Stimulated activated CD4-positive, alpha-beta T cell treated with anti-CD3 and anti-CD28 coated beads, Interleukin-1b, Interleukin-23, amount 100 ng/mL, for 1 hour (primary cell): Measurements from ENCODE around the gene ELP1.
"Not testable (repeated sequence)": the region's sequence is repeated elsewhere in the genome, so short reads cannot be mapped to it uniquely, and the experiment has no call there.

Experiments used
- DNase-seq, 2 donors: peaks; one replicate each; pipeline ENCODE4 v3.0.0-alpha.2; 2020; ENCODE audit warnings: low read depth in 2 of 2

The ELP1 gene

GRCh38 chr9:108933718-108934322 is at the start of gene ELP1:
ELP1 (minus strand) TSS chr9:108934124; CDS start chr9:108931146, 2,978 bp downstream.
- peak; percentile 78 to 86 for DNase-seq

GRCh38 chr9:108980893-108981292 is 47.0 kb upstream of the ELP1 start:
- DNase-seq = no peak

GRCh38 chr9:108978205-108978604 is 44.3 kb upstream of the ELP1 start:
- DNase-seq = no peak

GRCh38 chr9:108973895-108974294 is 40.0 kb upstream of the ELP1 start:
- DNase-seq = no peak

GRCh38 chr9:108972626-108973209 is 38.8 kb upstream of the ELP1 start:
- DNase-seq = no peak

- no peak for DNase-seq
These were observed 38.3 kb upstream of the ELP1 start for GRCh38 chr9:108972186-108972585.

GRCh38 chr9:108971392-108971791 is 37.5 kb upstream of the ELP1 start:
- DNase-seq = not testable (repeated sequence)

GRCh38 chr9:108967916-108968315 is 34.0 kb upstream of the ELP1 start:
- no peak for DNase-seq

GRCh38 chr9:108963459-108964143 is 29.7 kb upstream of the ELP1 start:
- no peak for DNase-seq

GRCh38 chr9:108961151-108961550 is 27.2 kb upstream of the ELP1 start:
- DNase-seq = no peak

GRCh38 chr9:108960331-108960730 is 26.4 kb upstream of the ELP1 start:
- no peak for DNase-seq

- no peak for DNase-seq
These were observed 22.7 kb upstream of the ELP1 start for GRCh38 chr9:108956631-108957026.

- DNase-seq = no peak
These were observed 22.2 kb upstream of the ELP1 start for GRCh38 chr9:108956022-108956630.

GRCh38 chr9:108953983-108954574 is 20.2 kb upstream of the ELP1 start:
- DNase-seq = no peak

GRCh38 chr9:108951578-108951977 is 17.7 kb upstream of the ELP1 start:
- DNase-seq = no peak

GRCh38 chr9:108950168-108950567 is 16.2 kb upstream of the ELP1 start:
- DNase-seq = no peak

- DNase-seq = no peak
These were observed 6.1 kb upstream of the ELP1 start for GRCh38 chr9:108939975-108940374.

GRCh38 chr9:108937561-108938305 is 3.8 kb upstream of the ELP1 start:
- DNase-seq = no peak

- peak; percentile 47 to 53 for DNase-seq
These were observed 484 bp upstream of the ELP1 start, which contains the start of gene ABITRAM for GRCh38 chr9:108934323-108934893. ABITRAM (plus strand) TSS chr9:108934400; CDS start chr9:108934487, 87 bp downstream.

- no peak for DNase-seq
These were observed 650 bp downstream of the ELP1 start for GRCh38 chr9:108933231-108933717.

GRCh38 chr9:108928386-108928785 is 5.5 kb downstream of the ELP1 start:
- no peak for DNase-seq
